ENCODE data around the gene EPS8L3. TPM values are rescaled to one million over a fixed set of nuclear protein-coding genes. Genes with fewer than 3 reads are reported as not detected.
"Not testable (repeated sequence)": the region's sequence is repeated elsewhere in the genome, so short reads cannot be mapped to it uniquely, and the experiment has no call there.

The EPS8L3 gene
- polyA plus RNA-seq, 1 donor = not detected

- no peak for DNase-seq (ENCODE audit: low read depth)
These were observed 17.3 kb upstream of the EPS8L3 start for GRCh38 chr1:109780982-109781381.

- DNase-seq (ENCODE audit: low read depth) = no peak
These were observed 14.4 kb upstream of the EPS8L3 start for GRCh38 chr1:109777980-109778625.

- no peak for DNase-seq (ENCODE audit: low read depth)
These were observed 13.7 kb upstream of the EPS8L3 start for GRCh38 chr1:109777436-109777835.

- DNase-seq (ENCODE audit: low read depth) = no peak
These were observed 13.2 kb upstream of the EPS8L3 start for GRCh38 chr1:109776911-109777310.

GRCh38 chr1:109776206-109776835, 12.6 kb upstream of the EPS8L3 start:
- DNase-seq (ENCODE audit: low read depth) = no peak

- no peak for DNase-seq (ENCODE audit: low read depth)
These were observed 11.7 kb upstream of the EPS8L3 start for GRCh38 chr1:109775398-109775797.

- DNase-seq (ENCODE audit: low read depth) = no peak
These were observed 10.3 kb upstream of the EPS8L3 start for GRCh38 chr1:109773900-109774485.

GRCh38 chr1:109773203-109773899, 9.6 kb upstream of the EPS8L3 start:
- DNase-seq (ENCODE audit: low read depth) = peak; percentile 53

- DNase-seq (ENCODE audit: low read depth) = no peak
These were observed 9.0 kb upstream of the EPS8L3 start for GRCh38 chr1:109772658-109773202.

- DNase-seq (ENCODE audit: low read depth) = no peak
These were observed 8.3 kb upstream of the EPS8L3 start for GRCh38 chr1:109771712-109772657.

GRCh38 chr1:109770331-109771095, 6.8 kb upstream of the EPS8L3 start:
- no peak for DNase-seq (ENCODE audit: low read depth)

- no peak for DNase-seq (ENCODE audit: low read depth)
These were observed 5.8 kb upstream of the EPS8L3 start for GRCh38 chr1:109769330-109770078.

GRCh38 chr1:109768820-109769219, 5.1 kb upstream of the EPS8L3 start:
- DNase-seq (ENCODE audit: low read depth) = no peak

- no peak for DNase-seq (ENCODE audit: low read depth)
These were observed 4.6 kb upstream of the EPS8L3 start for GRCh38 chr1:109768335-109768650.

GRCh38 chr1:109767637-109768334, 4.1 kb upstream of the EPS8L3 start:
- DNase-seq (ENCODE audit: low read depth) = no peak

GRCh38 chr1:109766991-109767636, 3.4 kb upstream of the EPS8L3 start:
- not testable (repeated sequence) for DNase-seq (ENCODE audit: low read depth)

- no peak for DNase-seq (ENCODE audit: low read depth)
These were observed 2.3 kb upstream of the EPS8L3 start for GRCh38 chr1:109765896-109766615.

GRCh38 chr1:109765483-109765815, 1.7 kb upstream of the EPS8L3 start:
- DNase-seq (ENCODE audit: low read depth) = no peak

All from forelimb muscle (tissue), 1 donor.